ENCODE measurements around the gene OCSTAMP.

The OCSTAMP gene

GRCh38 chr20:46547995-46548394 is 2.5 kb downstream of the OCSTAMP start:
- Histone ChIP-seq H3K36me3 (ENCODE audit: control insufficient read depth, insufficient read depth, low read length) (no peaks in the 10 kb centered on the region), H3K9ac (ENCODE audit: low read depth, low read length) (no peak overlapping the region), H3K27me3 (ENCODE audit: control insufficient read depth, insufficient read depth, low read length) (no peaks in the 10 kb centered on the region), H3K4me3 (ENCODE audit: low read depth, low read length) (no peak overlapping the region), H3K4me1 (ENCODE audit: control insufficient read depth, insufficient read depth, low read length) (peaks cover 9% of the 10 kb centered on the region), H3K9me3 (ENCODE audit: control insufficient read depth, insufficient read depth, low read length) (no peaks in the 10 kb centered on the region)

- Histone ChIP-seq H3K4me1 (ENCODE audit: control insufficient read depth, insufficient read depth, low read length) (peaks cover 4% of the 10 kb centered on the region), H3K9me3 (ENCODE audit: control insufficient read depth, insufficient read depth, low read length) (no peaks in the 10 kb centered on the region), H3K27me3 (ENCODE audit: control insufficient read depth, insufficient read depth, low read length) (no peaks in the 10 kb centered on the region), H3K4me3 (ENCODE audit: low read depth, low read length) (no peak overlapping the region), H3K36me3 (ENCODE audit: control insufficient read depth, insufficient read depth, low read length) (no peaks in the 10 kb centered on the region), H3K9ac (ENCODE audit: low read depth, low read length) (no peak overlapping the region)
Observed at GRCh38 chr20:46546936-46547335, 3.5 kb downstream of the OCSTAMP start.

- no peak overlapping the region for H3K4me3 ChIP-seq (ENCODE audit: low read depth, low read length)
- no peaks in the 10 kb centered on the region for H3K9me3 ChIP-seq (ENCODE audit: control insufficient read depth, insufficient read depth, low read length)
- H3K9ac ChIP-seq (ENCODE audit: low read depth, low read length), result no peak overlapping the region
- no peaks in the 10 kb centered on the region for H3K36me3 ChIP-seq (ENCODE audit: control insufficient read depth, insufficient read depth, low read length)
- H3K27me3 ChIP-seq (ENCODE audit: control insufficient read depth, insufficient read depth, low read length), result no peaks in the 10 kb centered on the region
- H3K4me1 ChIP-seq (ENCODE audit: control insufficient read depth, insufficient read depth, low read length), result no peaks in the 10 kb centered on the region
Observed at GRCh38 chr20:46546298-46546697, 4.2 kb downstream of the OCSTAMP start.

- Histone ChIP-seq H3K9ac (ENCODE audit: low read depth, low read length) (no peak overlapping the region), H3K4me3 (ENCODE audit: low read depth, low read length) (no peak overlapping the region), H3K36me3 (ENCODE audit: control insufficient read depth, insufficient read depth, low read length) (no peaks in the 10 kb centered on the region), H3K4me1 (ENCODE audit: control insufficient read depth, insufficient read depth, low read length) (no peaks in the 10 kb centered on the region), H3K27me3 (ENCODE audit: control insufficient read depth, insufficient read depth, low read length) (no peaks in the 10 kb centered on the region), H3K9me3 (ENCODE audit: control insufficient read depth, insufficient read depth, low read length) (no peaks in the 10 kb centered on the region)
Observed at GRCh38 chr20:46545827-46546138, 4.7 kb downstream of the OCSTAMP start.

- no peak overlapping the region for H3K4me3 ChIP-seq (ENCODE audit: low read depth, low read length)
- H3K27me3 ChIP-seq (ENCODE audit: control insufficient read depth, insufficient read depth, low read length), result no peaks in the 10 kb centered on the region
- H3K9ac ChIP-seq (ENCODE audit: low read depth, low read length), result no peak overlapping the region
- H3K9me3 ChIP-seq (ENCODE audit: control insufficient read depth, insufficient read depth, low read length), result no peaks in the 10 kb centered on the region
- no peaks in the 10 kb centered on the region for H3K36me3 ChIP-seq (ENCODE audit: control insufficient read depth, insufficient read depth, low read length)
- no peaks in the 10 kb centered on the region for H3K4me1 ChIP-seq (ENCODE audit: control insufficient read depth, insufficient read depth, low read length)
Observed at GRCh38 chr20:46545077-46545826, 5.2 kb downstream of the OCSTAMP start.

GRCh38 chr20:46544576-46544975 is 5.9 kb downstream of the OCSTAMP start:
- H3K9me3 ChIP-seq (ENCODE audit: control insufficient read depth, insufficient read depth, low read length), result no peaks in the 10 kb centered on the region
- H3K4me1 ChIP-seq (ENCODE audit: control insufficient read depth, insufficient read depth, low read length), result no peaks in the 10 kb centered on the region
- H3K9ac ChIP-seq (ENCODE audit: low read depth, low read length), result no peak overlapping the region
- H3K36me3 ChIP-seq (ENCODE audit: control insufficient read depth, insufficient read depth, low read length), result no peaks in the 10 kb centered on the region
- no peak overlapping the region for H3K4me3 ChIP-seq (ENCODE audit: low read depth, low read length)
- no peaks in the 10 kb centered on the region for H3K27me3 ChIP-seq (ENCODE audit: control insufficient read depth, insufficient read depth, low read length)

- Histone ChIP-seq H3K9me3 (ENCODE audit: control insufficient read depth, insufficient read depth, low read length) (no peaks in the 10 kb centered on the region), H3K4me1 (ENCODE audit: control insufficient read depth, insufficient read depth, low read length) (no peaks in the 10 kb centered on the region), H3K27me3 (ENCODE audit: control insufficient read depth, insufficient read depth, low read length) (no peaks in the 10 kb centered on the region), H3K36me3 (ENCODE audit: control insufficient read depth, insufficient read depth, low read length) (no peaks in the 10 kb centered on the region), H3K9ac (ENCODE audit: low read depth, low read length) (no peak overlapping the region), H3K4me3 (ENCODE audit: low read depth, low read length) (no peak overlapping the region)
Observed at GRCh38 chr20:46543959-46544358, 6.5 kb downstream of the OCSTAMP start.

- no peaks in the 10 kb centered on the region for H3K36me3 ChIP-seq (ENCODE audit: control insufficient read depth, insufficient read depth, low read length)
- H3K4me3 ChIP-seq (ENCODE audit: low read depth, low read length), result no peak overlapping the region
- no peak overlapping the region for H3K9ac ChIP-seq (ENCODE audit: low read depth, low read length)
- H3K4me1 ChIP-seq (ENCODE audit: control insufficient read depth, insufficient read depth, low read length), result no peaks in the 10 kb centered on the region
- peaks cover 2% of the 10 kb centered on the region for H3K27me3 ChIP-seq (ENCODE audit: control insufficient read depth, insufficient read depth, low read length)
- no peaks in the 10 kb centered on the region for H3K9me3 ChIP-seq (ENCODE audit: control insufficient read depth, insufficient read depth, low read length)
Observed at GRCh38 chr20:46543033-46543432, 7.4 kb downstream of the OCSTAMP start.

GRCh38 chr20:46541229-46541935 is 9.1 kb downstream of the OCSTAMP start:
- H3K4me3 ChIP-seq (ENCODE audit: low read depth, low read length), result no peak overlapping the region
- H3K36me3 ChIP-seq (ENCODE audit: control insufficient read depth, insufficient read depth, low read length), result no peaks in the 10 kb centered on the region
- H3K9me3 ChIP-seq (ENCODE audit: control insufficient read depth, insufficient read depth, low read length), result no peaks in the 10 kb centered on the region
- H3K9ac ChIP-seq (ENCODE audit: low read depth, low read length), result no peak overlapping the region
- H3K4me1 ChIP-seq (ENCODE audit: control insufficient read depth, insufficient read depth, low read length), result no peaks in the 10 kb centered on the region
- H3K27me3 ChIP-seq (ENCODE audit: control insufficient read depth, insufficient read depth, low read length), result peaks cover 2% of the 10 kb centered on the region

GRCh38 chr20:46539113-46539512 is 11.3 kb downstream of the OCSTAMP start:
- Histone ChIP-seq H3K36me3 (ENCODE audit: control insufficient read depth, insufficient read depth, low read length) (no peaks in the 10 kb centered on the region), H3K9ac (ENCODE audit: low read depth, low read length) (no peak overlapping the region), H3K4me3 (ENCODE audit: low read depth, low read length) (no peak overlapping the region), H3K4me1 (ENCODE audit: control insufficient read depth, insufficient read depth, low read length) (no peaks in the 10 kb centered on the region), H3K27me3 (ENCODE audit: control insufficient read depth, insufficient read depth, low read length) (peaks cover 2% of the 10 kb centered on the region), H3K9me3 (ENCODE audit: control insufficient read depth, insufficient read depth, low read length) (no peaks in the 10 kb centered on the region)

- Histone ChIP-seq H3K36me3 (ENCODE audit: control insufficient read depth, insufficient read depth, low read length) (no peaks in the 10 kb centered on the region), H3K4me3 (ENCODE audit: low read depth, low read length) (no peak overlapping the region), H3K4me1 (ENCODE audit: control insufficient read depth, insufficient read depth, low read length) (no peaks in the 10 kb centered on the region), H3K9ac (ENCODE audit: low read depth, low read length) (no peak overlapping the region), H3K9me3 (ENCODE audit: control insufficient read depth, insufficient read depth, low read length) (no peaks in the 10 kb centered on the region), H3K27me3 (ENCODE audit: control insufficient read depth, insufficient read depth, low read length) (peaks cover 3% of the 10 kb centered on the region)
Observed at GRCh38 chr20:46530640-46531039, 19.8 kb downstream of the OCSTAMP start.

GRCh38 chr20:46523696-46524328 is 26.6 kb downstream of the OCSTAMP start:
- no peaks in the 10 kb centered on the region for H3K9me3 ChIP-seq (ENCODE audit: control insufficient read depth, insufficient read depth, low read length)
- H3K27me3 ChIP-seq (ENCODE audit: control insufficient read depth, insufficient read depth, low read length), result peaks cover 1% of the 10 kb centered on the region
- no peaks in the 10 kb centered on the region for H3K36me3 ChIP-seq (ENCODE audit: control insufficient read depth, insufficient read depth, low read length)
- H3K9ac ChIP-seq (ENCODE audit: low read depth, low read length), result no peak overlapping the region
- H3K4me1 ChIP-seq (ENCODE audit: control insufficient read depth, insufficient read depth, low read length), result no peaks in the 10 kb centered on the region
- no peak overlapping the region for H3K4me3 ChIP-seq (ENCODE audit: low read depth, low read length)

Measured in iPS-15b (cell line).